HG03135 (cell line): ENCODE measurements around the gene C4A.
"Not testable (repeated sequence)": the region's sequence is repeated elsewhere in the genome, so short reads cannot be mapped to it uniquely, and the experiment has no call there.

Experiments
- ATAC-seq: cut with Tn5 transposase; IDR thresholded peaks from one replicate; pipeline ENCODE4 v1.9.1; 2021; ENCODE audit warnings: mild to moderate bottlenecking, moderate library complexity; ENCODE audit not compliant: unreplicated experiment

C4A gene

DNA sequence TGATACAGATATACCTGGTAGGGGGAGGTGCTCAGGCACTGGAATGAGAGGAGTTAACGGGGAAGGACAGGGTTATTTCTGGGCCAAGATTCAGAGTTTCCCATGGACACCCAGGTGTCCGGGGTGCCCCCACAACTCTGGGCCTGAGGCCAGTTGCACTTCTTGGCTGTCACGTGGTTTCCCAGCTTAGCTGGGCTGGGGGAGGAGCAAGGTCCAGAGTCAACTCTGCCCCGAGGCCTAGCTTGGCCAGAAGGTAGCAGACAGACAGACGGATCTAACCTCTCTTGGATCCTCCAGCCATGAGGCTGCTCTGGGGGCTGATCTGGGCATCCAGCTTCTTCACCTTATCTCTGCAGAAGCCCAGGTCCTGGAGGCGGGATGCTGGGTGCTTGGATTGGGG is 32.7 kb downstream of the C4A start, which contains the start of gene C4B:
TSS of gene C4B (plus strand) at position 249 of the 400 bp plus-strand sequence. CDS start at position 300, 51 bp downstream.
- ATAC-seq = not testable (repeated sequence)

DNA sequence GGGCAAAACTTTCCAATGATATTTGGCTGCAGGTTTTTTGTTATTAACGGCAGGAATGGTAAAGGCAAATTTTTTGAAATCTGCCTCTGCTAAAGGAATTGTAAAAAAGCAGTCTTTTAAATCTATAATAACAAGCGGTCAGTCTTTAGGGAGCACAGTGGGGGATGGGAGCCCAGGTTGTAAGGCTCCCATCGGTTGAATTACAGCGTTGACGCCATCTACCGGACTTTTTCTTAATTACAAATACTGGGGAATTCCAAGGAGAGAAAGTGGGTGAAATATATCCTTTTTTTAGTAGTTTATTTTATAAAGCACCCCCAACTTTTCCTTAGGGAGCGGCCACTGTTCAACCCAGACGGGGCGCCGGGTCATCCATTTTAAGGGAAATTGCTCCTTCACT is 40.2 kb downstream of the C4A start:
- ATAC-seq = not testable (repeated sequence)

DNA sequence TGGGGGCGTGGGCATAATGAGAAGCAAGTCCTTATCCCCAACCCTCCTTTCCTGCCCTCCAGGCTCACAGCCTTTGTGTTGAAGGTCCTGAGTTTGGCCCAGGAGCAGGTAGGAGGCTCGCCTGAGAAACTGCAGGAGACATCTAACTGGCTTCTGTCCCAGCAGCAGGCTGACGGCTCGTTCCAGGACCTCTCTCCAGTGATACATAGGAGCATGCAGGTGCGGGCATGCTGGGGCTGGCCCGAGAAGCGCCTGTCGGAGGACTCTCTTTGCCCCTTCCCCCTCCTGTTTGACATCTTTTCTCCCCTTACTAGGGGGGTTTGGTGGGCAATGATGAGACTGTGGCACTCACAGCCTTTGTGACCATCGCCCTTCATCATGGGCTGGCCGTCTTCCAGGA is 46.8 kb downstream of the C4A start:
- ATAC-seq = not testable (repeated sequence)

DNA sequence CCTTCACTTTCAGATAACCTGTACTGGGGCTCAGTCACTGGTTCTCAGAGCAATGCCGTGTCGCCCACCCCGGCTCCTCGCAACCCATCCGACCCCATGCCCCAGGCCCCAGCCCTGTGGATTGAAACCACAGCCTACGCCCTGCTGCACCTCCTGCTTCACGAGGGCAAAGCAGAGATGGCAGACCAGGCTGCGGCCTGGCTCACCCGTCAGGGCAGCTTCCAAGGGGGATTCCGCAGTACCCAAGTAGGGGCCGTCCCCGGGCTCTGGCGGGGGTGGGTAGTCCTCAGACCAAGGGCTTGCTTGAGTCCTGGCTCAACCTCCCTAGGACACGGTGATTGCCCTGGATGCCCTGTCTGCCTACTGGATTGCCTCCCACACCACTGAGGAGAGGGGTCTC is 47.7 kb downstream of the C4A start:
- not testable (repeated sequence) for ATAC-seq

DNA sequence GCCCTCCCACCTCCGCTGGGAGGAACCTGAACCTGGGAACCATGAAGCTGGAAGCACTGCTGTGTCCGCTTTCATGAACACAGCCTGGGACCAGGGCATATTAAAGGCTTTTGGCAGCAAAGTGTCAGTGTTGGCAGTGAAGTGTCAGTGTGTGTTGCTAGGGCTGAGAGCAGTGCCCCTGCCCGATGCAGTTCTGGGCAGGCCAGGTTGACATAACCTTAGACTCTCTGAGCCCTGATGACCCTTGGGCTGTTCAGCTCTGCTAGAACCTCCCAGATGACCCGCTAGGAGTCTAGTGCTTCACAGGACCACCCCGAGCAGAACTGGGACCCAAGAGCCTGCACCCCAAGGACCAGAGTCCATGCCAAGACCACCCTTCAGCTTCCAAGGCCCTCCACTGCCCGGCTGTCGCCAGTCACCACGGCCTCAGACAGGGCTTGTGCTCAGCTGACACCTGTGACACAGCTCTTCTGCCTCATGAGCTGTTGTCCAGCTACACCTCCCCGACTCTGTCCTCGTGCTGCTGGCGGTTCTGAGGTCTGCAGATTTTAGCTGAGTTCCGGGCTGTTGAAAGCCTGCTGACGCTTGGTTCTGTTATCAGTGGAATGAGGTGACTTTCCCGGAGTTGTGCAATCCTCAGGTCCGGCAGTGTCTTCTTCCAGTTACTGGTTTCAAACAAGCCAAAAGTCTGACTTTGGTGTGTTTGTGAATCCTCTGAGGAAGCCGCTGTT is 53.6 kb downstream of the C4A start:
- not testable (repeated sequence) for ATAC-seq

DNA sequence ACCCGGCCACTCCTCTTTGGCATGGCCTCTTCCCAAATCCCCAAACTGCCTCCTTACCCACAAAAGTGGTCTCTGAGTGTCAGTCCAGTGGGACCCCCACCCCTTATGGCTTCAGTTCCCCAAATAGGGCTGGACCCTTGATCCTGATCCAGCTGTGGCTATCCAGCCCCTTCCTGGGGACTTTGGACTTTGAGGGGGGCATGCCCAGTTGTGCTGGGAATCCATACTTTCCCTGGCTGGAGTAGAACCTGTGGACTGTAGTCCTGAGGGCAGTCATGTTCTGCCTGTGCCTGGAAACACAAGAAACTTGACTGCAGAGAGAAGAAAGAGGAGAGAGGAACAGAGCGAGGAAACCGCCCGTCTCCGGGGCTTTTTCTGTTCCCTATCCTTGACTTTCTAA is 55.3 kb downstream of the C4A start:
- not testable (repeated sequence) for ATAC-seq

DNA sequence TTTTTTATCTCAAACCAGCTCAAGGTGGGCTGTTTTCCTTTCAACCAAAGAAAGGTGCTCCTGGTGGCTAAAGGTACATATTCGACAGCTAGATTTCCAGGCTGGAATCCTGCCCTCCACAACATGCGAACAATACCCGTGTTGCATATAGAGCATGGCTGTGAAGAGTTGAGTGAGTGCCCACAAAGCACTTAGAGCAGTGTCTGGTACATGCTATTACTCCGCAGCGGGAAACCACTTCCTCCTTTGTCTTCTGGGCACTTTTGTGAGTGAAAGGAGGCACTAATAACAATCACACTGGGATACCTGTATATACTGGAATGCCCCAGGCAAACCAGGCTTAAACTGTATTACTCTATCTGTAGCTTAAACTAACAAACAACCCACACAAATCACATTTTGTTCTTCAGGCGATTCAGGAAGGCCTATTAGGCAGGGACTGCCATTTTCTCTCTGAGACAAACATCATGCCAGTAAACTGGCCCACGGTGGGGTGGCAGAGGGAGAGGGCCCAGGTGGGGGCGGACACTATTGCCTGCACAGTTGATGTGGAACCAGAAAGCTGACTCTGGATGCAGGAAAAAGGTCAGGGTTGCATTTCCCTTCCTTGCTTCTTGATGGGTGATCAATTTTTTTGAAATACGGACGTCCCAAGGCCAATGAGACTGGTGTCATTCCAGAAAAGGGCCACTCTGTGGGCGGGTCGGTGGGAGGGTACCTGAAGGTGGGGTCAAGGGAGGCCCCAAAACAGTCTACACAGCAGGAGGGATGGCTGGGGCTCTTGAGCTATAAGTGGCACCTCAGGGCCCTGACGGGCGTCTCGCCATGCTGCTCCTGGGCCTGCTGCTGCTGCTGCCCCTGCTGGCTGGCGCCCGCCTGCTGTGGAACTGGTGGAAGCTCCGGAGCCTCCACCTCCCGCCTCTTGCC is 56.0 kb downstream of the C4A start, which contains the start of gene CYP21A2:
TSS of gene CYP21A2 (plus strand) at position 818 of the 927 bp plus-strand sequence. CDS start at position 826, 8 bp downstream.
- not testable (repeated sequence) for ATAC-seq

DNA sequence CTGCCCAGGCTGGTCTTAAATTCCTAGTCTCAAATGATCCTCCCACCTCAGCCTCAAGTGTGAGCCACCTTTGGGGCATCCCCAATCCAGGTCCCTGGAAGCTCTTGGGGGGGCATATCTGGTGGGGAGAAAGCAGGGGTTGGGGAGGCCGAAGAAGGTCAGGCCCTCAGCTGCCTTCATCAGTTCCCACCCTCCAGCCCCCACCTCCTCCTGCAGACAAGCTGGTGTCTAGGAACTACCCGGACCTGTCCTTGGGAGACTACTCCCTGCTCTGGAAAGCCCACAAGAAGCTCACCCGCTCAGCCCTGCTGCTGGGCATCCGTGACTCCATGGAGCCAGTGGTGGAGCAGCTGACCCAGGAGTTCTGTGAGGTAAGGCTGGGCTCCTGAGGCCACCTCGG is 57.0 kb downstream of the C4A start:
- ATAC-seq = not testable (repeated sequence)

DNA sequence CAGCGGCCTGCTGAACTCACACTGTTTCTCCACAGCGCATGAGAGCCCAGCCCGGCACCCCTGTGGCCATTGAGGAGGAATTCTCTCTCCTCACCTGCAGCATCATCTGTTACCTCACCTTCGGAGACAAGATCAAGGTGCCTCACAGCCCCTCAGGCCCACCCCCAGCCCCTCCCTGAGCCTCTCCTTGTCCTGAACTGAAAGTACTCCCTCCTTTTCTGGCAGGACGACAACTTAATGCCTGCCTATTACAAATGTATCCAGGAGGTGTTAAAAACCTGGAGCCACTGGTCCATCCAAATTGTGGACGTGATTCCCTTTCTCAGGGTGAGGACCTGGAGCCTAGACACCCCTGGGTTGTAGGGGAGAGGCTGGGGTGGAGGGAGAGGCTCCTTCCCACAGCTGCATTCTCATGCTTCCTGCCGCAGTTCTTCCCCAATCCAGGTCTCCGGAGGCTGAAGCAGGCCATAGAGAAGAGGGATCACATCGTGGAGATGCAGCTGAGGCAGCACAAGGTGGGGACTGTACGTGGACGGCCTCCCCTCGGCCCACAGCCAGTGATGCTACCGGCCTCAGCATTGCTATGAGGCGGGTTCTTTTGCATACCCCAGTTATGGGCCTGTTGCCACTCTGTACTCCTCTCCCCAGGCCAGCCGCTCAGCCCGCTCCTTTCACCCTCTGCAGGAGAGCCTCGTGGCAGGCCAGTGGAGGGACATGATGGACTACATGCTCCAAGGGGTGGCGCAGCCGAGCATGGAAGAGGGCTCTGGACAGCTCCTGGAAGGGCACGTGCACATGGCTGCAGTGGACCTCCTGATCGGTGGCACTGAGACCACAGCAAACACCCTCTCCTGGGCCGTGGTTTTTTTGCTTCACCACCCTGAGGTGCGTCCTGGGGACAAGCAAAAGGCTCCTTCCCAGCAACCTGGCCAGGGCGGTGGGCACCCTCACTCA is 57.7 kb downstream of the C4A start:
- ATAC-seq = not testable (repeated sequence)

DNA sequence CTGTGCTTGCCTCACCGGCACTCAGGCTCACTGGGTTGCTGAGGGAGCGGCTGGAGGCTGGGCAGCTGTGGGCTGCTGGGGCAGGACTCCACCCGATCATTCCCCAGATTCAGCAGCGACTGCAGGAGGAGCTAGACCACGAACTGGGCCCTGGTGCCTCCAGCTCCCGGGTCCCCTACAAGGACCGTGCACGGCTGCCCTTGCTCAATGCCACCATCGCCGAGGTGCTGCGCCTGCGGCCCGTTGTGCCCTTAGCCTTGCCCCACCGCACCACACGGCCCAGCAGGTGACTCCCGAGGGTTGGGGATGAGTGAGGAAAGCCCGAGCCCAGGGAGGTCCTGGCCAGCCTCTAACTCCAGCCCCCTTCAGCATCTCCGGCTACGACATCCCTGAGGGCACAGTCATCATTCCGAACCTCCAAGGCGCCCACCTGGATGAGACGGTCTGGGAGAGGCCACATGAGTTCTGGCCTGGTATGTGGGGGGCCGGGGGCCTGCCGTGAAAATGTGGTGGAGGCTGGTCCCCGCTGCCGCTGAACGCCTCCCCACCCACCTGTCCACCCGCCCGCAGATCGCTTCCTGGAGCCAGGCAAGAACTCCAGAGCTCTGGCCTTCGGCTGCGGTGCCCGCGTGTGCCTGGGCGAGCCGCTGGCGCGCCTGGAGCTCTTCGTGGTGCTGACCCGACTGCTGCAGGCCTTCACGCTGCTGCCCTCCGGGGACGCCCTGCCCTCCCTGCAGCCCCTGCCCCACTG is 58.6 kb downstream of the C4A start:
- ATAC-seq = not testable (repeated sequence)

DNA sequence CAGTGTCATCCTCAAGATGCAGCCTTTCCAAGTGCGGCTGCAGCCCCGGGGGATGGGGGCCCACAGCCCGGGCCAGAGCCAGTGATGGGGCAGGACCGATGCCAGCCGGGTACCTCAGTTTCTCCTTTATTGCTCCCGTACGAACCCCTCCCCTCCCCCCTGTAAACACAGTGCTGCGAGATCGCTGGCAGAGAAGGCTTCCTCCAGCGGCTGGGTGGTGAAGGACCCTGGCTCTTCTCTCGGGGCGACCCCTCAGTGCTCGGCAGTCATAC is 59.1 kb downstream of the C4A start:
- not testable (repeated sequence) for ATAC-seq

DNA sequence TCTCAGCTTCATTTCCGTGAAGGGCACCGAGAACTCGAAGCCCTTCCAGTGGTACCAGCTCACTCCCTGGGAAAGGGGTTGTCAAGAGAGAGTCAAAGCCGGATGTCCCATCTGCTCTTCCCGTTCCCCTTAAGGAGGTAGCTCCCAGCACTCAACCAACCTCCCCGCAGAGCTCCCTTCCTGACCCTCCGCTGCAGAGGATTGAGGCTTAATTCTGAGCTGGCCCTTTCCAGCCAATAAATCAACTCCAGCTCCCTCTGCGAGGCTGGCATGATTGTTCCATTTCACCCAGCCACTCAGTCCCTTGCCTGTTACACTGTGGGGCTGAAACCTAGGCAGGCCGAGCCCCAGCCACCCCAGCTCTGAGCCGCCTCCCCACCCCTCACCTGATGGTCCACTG is 59.5 kb downstream of the C4A start:
- ATAC-seq = not testable (repeated sequence)

DNA sequence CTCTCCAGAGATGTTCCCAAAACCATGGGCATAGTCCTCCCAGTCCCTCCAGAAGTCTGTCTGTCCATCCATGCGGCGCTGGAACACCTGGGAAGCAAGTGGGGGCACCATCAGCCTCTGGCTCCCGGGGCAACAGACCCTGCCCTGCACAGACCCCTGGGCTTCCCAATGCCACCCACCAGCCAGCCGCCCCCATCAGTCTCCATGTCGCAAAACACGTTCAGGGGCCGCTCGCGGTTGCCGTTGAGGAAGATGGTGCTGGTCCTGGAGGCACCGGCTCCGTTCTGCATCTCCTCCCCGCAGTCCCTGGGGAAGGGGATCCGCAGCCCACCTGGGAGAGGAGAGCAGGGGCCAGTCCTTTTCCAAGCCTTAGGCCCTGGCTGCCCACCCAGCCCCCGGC is 60.4 kb downstream of the C4A start:
- ATAC-seq = not testable (repeated sequence)

DNA sequence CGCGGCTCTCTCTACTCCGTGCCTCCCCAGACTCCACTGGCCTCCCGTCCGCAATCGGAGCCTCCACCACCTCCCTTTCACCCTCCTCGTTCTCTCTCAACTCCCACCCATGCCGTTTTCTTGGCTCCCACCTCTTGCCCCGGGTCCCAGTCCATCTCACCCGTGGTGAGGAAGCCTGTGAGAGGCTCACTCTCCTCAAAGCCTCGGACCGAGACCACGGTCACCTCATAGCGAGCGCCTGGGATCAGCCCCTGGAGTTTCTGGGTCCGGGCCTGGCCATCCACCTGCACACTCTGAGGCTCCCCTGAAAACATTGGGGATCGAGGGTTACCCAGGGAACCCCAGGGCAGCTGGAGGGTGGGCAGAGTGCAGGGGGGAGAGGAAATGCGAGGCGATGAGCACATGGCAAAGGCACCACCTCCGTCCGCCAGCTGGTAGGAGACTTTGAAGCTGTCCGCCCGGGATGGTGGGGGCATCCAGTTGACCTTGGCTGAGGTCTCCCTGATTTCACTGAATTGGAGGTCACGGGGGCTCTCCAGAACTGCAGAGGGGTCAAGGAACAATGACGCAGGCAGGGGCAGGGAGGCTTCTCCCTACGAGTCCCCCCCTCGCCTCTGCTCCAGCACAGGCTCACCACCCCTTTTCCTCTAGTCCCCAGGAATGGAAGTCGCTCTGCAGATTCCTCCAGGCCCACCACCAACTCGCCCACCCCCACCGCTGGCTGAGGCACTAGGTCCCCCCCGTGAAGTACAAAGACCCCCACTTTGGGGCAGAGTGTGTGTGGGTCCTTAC is 61.9 kb downstream of the C4A start:
- ATAC-seq = not testable (repeated sequence)

DNA sequence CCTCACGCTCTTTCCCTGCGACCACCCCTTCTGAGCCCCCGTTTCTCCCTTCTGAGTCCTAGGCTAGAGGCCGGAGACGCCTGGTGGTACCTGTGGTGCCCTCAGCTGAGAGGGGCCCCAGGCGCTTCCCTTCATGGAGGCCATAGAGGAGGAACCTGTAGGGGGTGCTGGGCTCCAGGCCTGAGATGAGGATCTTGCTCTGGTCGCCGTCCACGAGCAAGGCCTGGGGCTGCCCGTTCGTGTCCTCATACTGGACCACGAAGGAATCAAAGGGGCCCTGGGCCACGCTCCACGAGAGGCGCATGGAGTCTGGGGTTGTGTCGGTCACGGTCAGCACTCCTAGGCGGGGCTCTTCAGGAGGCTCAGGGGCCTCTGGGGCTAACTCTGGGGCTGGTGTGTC is 63.1 kb downstream of the C4A start:
- not testable (repeated sequence) for ATAC-seq

DNA sequence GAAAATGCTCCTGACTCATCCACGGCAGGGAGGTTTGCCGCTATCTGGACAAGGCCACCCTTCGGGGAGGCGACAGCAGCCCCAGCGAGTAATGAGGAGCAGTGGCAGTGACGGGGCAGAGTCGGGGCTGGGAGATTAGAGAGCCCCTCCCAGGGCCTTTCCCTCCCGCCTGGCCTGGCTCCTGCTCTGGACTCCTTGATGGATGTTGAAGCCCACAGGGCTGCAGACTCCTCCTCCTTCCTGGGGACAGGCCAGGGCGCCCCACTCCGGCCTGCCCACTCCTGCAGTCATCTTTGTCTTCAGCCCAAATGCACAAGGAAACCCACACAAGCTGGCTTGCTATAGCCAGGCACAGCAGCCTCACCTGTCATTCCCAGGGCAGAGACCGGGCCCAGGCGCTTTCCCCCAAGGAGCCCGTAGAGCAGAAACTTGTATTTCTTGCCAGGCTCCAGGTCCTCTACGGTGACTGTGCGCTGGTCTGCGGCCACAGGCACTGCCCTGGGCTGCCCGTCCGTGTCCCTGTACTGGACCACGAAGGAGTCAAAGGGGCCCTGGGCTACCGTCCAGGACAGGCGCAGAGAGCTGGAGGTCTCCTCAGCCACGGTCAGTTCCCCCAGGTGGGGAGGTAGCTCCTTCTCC is 64.1 kb downstream of the C4A start:
- no peak for ATAC-seq

DNA sequence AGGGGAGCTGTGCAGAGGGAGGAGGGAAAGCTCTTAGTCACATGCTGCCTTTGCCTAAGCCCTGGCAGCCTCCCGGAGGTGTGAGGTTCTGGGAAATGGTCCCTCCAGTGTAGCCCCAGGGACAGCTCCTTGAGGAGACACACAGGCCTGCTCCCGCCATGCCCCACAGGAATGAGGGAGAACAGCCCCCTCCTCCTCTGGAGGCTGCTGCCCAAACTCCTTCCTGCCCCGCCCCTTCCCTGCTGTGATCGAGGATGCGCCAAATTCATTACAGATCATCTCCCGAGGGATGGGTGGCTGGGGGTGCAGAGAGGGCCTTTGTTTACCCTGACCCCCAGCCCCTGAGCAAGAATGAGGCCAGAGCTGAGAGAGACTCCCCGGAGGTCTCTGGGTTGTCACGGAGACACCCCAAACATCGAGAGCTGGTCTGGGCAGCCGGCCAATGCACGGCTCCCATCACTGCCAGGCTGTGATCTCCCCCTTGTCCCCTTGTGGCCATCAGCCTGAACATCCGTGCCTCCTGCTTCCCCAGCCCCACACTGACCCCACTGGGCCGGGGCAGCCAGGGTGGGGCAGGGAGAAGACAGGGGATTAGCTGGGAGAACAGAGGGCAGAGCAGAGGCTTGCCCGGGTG is 64.7 kb downstream of the C4A start:
- no peak for ATAC-seq

DNA sequence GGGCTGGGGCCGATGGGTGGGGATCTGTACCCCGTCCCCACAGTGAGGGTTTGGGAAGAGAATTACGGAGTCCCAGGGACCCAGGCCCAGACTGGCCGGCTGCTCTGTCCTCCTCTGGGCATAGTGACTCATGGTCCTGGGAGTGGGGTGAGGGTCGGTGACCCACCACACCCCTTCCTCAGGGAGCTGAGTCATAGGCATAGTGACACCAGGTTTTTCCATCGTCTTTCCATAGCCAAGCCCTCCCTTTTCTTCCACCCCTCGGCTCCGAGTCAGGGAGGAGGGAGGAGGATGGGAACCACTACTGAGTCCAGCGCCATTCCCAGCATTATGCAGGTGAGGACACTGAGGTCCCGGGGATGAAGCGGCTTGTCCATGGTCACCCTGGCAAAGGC is 65.2 kb downstream of the C4A start:
- ATAC-seq = no peak
